ENCODE results near the gene C1orf167. TPM values are rescaled to one million over a fixed set of nuclear protein-coding genes. Genes with fewer than 3 reads are reported as not detected.
A peak's percentile ranks its signal among the peaks of the same experiment; 100 is the strongest.

C1orf167 gene
- total RNA-seq, 3 donors from 2014 or later, result 0.60 TPM; not detected in 2

- H3K9me3 ChIP-seq, result no peaks in the 10 kb centered on the region
- no peaks in the 10 kb centered on the region for H3K4me1 ChIP-seq (ENCODE audit: low read depth)
- no peak overlapping the region for H3K4me3 ChIP-seq
- ATAC-seq, result peak; percentile 95
- intact Hi-C loops (cut with DNase I, micrococcal nuclease), result loop anchor here (10.0 kb wide), 2 partner anchors 65 to 75 kb away; partner anchors contain the start of genes FBXO2 (in 1 of the 2) and FBXO44 (in 1 of the 2)
- H3K36me3 ChIP-seq (ENCODE audit: low read depth), result no peaks in the 10 kb centered on the region
- DNase-seq, result peak; percentile 86 to 93 (median 87)
- peak; percentile 97 for TF ChIP-seq CTCF (IDR thresholded peaks at IDR 0.05)
These were observed 42.5 kb upstream of the C1orf167 start for GRCh38 chr1:11719313-11720032.

GRCh38 chr1:11720033-11720376 is 42.0 kb upstream of the C1orf167 start:
- H3K4me3 ChIP-seq, result no peak overlapping the region

GRCh38 chr1:11720525-11720924 is 41.5 kb upstream of the C1orf167 start:
- intact Hi-C loops (cut with DNase I, micrococcal nuclease), result loop anchor here in 1 of 2 donors (10.0 kb wide), 1 partner anchor 66 kb away; the partner anchor contains the start of genes FBXO2 and FBXO44
- no peaks in the 10 kb centered on the region for H3K4me1 ChIP-seq (ENCODE audit: low read depth)
- no peaks in the 10 kb centered on the region for H3K36me3 ChIP-seq (ENCODE audit: low read depth)
- H3K4me3 ChIP-seq, result no peak overlapping the region
- no peak for TF ChIP-seq CTCF (IDR thresholded peaks at IDR 0.05)
- DNase-seq, result no peak
- no peak for ATAC-seq
- no peaks in the 10 kb centered on the region for H3K9me3 ChIP-seq

More at GRCh38 chr1:11720033-11720376, 42.0 kb upstream of the C1orf167 start:
- no peak for TF ChIP-seq CTCF (IDR thresholded peaks at IDR 0.05)
- no peak for DNase-seq
- ATAC-seq, result no peak
- no peaks in the 10 kb centered on the region for H3K4me1 ChIP-seq (ENCODE audit: low read depth)
- intact Hi-C loops (cut with DNase I, micrococcal nuclease), result loop anchor here in 1 of 2 donors (10.0 kb wide), 1 partner anchor 65 kb away; the partner anchor contains the start of genes FBXO2 and FBXO44
- no peaks in the 10 kb centered on the region for H3K36me3 ChIP-seq (ENCODE audit: low read depth)
- no peaks in the 10 kb centered on the region for H3K9me3 ChIP-seq

GRCh38 chr1:11721311-11721710 is 40.7 kb upstream of the C1orf167 start:
- no peaks in the 10 kb centered on the region for H3K36me3 ChIP-seq (ENCODE audit: low read depth)
- H3K4me1 ChIP-seq (ENCODE audit: low read depth), result no peaks in the 10 kb centered on the region
- DNase-seq, result no peak
- ATAC-seq, result no peak
- H3K4me3 ChIP-seq, result no peak overlapping the region
- no peaks in the 10 kb centered on the region for H3K9me3 ChIP-seq
- intact Hi-C loops (cut with DNase I, micrococcal nuclease), result loop anchor here in 1 of 2 donors (10.0 kb wide), 1 partner anchor 67 kb away; the partner anchor contains the start of genes FBXO2 and FBXO44
- TF ChIP-seq CTCF (IDR thresholded peaks at IDR 0.05), result no peak

- Histone ChIP-seq H3K36me3 (ENCODE audit: low read depth) (no peaks in the 10 kb centered on the region), H3K9me3 (no peaks in the 10 kb centered on the region), H3K4me1 (ENCODE audit: low read depth) (no peaks in the 10 kb centered on the region), H3K4me3 (no peak overlapping the region)
- intact Hi-C loops (cut with DNase I, micrococcal nuclease), result loop anchor here in 1 of 2 donors (10.0 kb wide), 1 partner anchor 68 kb away; the partner anchor contains the start of genes FBXO2 and FBXO44
- ATAC-seq (no peak), DNase-seq (no peak)
- no peak for TF ChIP-seq CTCF (IDR thresholded peaks at IDR 0.05)
These were observed 39.5 kb upstream of the C1orf167 start for GRCh38 chr1:11722538-11722937.
